Adrenal gland (tissue), 5 donors: ENCODE data around the gene TNFAIP1.

Source experiments
- POLR2A ChIP-seq, 2 donors: fragments of 450-650 bp; IDR thresholded peaks; one replicate each; pipeline ENCODE4 v1.6.1; 2017; ENCODE audit warnings: antibody characterized with exemption in 2 of 2, mild to moderate bottlenecking in 2 of 2, moderate library complexity in 1 of 2
- TF ChIP-seq, protein P1 (sequence below), 6 experiments: fragments of 450-650 bp in 4 of 6; fragments of 200-600 bp in 2 of 6; sonication (generic) in 1 of 6; IDR thresholded peaks; 1 replicate in 5 of 6; 2 replicates in 1 of 6; pipeline versions ENCODE4 v1.5.1 to v1.8.0; 2016 to 2021; ENCODE audit warnings: antibody characterized with exemption in 6 of 6, mild to moderate bottlenecking in 2 of 6, moderate library complexity in 1 of 6
- donor health status: DM: no; HTN: no; CAD: no.

DNA sequence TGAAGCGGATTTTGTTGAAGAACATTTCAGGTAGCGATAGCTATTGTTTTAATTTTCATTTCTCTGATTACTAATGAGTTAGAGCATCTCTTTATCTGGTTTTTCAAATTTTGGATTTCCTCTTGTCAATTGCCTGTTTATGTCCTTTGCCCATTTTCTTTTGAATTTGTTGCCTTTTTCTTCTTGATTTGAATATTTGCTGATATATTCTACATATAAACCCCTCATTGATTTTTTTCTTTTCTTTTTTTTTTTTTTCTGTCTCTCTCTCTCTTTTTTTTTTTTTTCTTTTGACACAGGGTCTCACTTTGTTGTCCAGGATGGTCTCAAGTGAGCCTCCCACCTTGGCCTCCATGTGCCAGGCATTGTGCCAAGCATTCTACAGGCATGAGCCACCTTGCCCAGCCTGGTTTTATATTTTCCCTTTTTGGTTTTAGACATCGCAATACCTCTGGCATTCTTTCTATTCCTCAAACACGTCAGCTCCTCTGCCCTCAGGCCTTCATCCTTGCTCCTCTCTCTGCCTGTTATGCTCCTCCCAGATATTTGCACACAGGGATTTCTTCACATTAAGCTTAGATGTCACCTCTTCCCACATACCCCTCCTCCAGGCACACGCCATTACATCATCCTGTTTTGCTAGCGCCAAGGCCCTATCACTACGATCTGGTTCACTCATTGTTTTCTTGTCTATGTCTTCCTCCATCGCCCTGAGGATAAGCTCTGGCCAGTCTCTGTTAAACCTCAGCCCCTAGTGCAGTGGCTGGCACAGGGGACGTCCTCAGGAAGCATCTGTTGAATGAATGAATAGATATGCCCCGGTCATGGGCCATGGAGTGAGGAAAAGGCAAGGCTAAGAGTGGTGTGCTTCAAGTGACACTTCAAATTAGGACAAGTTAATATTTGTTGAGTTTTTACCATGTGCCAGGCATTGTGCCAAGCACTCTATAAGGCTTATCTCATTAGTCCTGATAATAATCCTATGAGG, 44.5 kb downstream of the TNFAIP1 start:
- TF ChIP-seq, protein P1, sequence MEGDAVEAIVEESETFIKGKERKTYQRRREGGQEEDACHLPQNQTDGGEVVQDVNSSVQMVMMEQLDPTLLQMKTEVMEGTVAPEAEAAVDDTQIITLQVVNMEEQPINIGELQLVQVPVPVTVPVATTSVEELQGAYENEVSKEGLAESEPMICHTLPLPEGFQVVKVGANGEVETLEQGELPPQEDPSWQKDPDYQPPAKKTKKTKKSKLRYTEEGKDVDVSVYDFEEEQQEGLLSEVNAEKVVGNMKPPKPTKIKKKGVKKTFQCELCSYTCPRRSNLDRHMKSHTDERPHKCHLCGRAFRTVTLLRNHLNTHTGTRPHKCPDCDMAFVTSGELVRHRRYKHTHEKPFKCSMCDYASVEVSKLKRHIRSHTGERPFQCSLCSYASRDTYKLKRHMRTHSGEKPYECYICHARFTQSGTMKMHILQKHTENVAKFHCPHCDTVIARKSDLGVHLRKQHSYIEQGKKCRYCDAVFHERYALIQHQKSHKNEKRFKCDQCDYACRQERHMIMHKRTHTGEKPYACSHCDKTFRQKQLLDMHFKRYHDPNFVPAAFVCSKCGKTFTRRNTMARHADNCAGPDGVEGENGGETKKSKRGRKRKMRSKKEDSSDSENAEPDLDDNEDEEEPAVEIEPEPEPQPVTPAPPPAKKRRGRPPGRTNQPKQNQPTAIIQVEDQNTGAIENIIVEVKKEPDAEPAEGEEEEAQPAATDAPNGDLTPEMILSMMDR (IDR thresholded peaks at IDR 0.05) = no peak
- TF ChIP-seq POLR2A (IDR thresholded peaks at IDR 0.05) = no peak
